Activated CD8-positive, alpha-beta memory T cell treated with anti-CD3 and anti-CD28 coated beads, Interleukin-2, amount 50 U/mL, for 1 hour (primary cell): ENCODE results near the gene SH3TC1.

ENCODE experiments used
- DNase-seq: peaks from one replicate; pipeline ENCODE4 v3.0.0-alpha.2; 2020; ENCODE audit errors: extremely low read depth

SH3TC1 gene

DNA sequence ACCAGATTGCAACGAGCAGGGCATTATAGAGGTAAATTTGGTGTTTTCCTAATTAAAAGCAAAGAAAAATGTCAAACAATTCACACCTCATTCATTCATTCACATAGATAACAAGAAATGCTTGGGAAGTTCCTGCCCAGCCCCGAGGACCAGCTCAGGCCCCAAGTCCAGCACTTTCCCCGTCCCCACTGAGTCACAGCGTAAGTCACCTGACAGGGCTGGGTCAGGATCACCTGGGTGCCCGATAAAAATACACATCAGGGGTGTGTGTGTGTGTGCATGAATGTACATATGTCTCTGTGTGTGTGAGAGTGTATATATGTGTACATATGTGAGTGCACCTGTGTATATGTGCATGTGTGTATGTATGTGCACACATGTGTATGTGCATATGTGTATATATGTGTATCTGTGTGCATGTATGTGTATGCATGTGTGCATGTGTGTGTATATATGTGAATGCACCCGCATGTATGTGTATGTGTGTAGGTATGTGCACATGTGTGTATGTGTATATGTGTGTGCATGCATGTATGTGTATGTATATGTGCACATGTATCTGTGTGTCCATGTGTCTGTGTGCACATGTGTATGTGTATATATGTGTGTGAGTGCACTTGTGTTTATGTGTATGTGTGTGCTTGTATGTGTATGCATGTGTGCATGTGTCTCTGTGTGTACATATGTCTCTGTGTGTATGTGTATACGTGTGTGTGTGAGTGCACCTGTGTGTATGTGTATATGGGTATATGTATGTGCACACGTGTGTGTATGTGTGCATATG, 18.6 kb upstream of the SH3TC1 start:
- no peak for DNase-seq

GRCh38 chr4:8181119-8181518, 18.0 kb upstream of the SH3TC1 start:
- no peak for DNase-seq

GRCh38 chr4:8181844-8182243, 17.2 kb upstream of the SH3TC1 start:
- DNase-seq, result no peak

DNA sequence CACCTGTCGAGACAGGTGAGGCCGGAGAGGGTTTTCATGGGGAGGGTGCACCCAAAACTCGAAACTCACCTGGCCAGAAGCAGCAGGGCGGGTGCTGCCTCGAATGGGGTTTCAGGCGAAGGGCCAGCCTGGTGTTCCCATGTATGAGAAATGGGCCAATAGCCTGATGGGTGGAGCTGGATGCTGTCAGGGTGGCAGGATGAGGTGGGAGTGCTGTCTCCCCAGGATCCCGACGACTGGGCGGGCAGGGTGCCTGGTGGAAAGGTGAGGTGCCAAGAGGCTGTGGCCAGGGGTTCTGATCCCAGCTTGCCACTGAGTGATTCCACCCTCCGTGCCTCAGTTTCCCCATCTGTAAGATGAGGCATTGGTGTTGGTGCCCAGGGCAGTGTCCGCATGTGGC, 16.8 kb upstream of the SH3TC1 start:
- DNase-seq, result no peak

- no peak for DNase-seq
These were observed 16.0 kb upstream of the SH3TC1 start for GRCh38 chr4:8182858-8183725.

- no peak for DNase-seq
These were observed 15.0 kb upstream of the SH3TC1 start for GRCh38 chr4:8184061-8184460.

- DNase-seq, result no peak
These were observed 13.8 kb upstream of the SH3TC1 start for GRCh38 chr4:8185295-8185694.

DNA sequence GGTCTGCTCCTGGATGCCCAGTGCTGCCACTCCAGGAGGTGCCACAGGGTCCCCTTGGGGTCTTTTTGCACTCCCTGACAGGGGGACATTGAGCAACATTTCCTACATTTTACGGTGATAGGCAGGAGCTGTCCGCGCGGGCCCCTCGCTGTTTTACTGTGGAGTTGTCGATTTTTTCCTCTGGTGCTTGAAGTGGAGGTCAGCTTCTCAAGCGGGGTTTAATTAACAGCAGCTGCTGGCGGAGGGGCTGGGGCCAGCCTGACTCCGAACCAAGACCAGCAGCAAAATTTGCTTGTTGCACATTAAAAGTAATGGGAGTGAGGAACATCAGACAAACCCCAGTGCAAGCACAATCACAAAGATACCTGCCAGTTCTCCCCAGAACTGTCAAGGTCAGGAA, 13.2 kb upstream of the SH3TC1 start:
- DNase-seq, result no peak

- DNase-seq, result no peak
These were observed 11.0 kb upstream of the SH3TC1 start for GRCh38 chr4:8188085-8188484.

DNA sequence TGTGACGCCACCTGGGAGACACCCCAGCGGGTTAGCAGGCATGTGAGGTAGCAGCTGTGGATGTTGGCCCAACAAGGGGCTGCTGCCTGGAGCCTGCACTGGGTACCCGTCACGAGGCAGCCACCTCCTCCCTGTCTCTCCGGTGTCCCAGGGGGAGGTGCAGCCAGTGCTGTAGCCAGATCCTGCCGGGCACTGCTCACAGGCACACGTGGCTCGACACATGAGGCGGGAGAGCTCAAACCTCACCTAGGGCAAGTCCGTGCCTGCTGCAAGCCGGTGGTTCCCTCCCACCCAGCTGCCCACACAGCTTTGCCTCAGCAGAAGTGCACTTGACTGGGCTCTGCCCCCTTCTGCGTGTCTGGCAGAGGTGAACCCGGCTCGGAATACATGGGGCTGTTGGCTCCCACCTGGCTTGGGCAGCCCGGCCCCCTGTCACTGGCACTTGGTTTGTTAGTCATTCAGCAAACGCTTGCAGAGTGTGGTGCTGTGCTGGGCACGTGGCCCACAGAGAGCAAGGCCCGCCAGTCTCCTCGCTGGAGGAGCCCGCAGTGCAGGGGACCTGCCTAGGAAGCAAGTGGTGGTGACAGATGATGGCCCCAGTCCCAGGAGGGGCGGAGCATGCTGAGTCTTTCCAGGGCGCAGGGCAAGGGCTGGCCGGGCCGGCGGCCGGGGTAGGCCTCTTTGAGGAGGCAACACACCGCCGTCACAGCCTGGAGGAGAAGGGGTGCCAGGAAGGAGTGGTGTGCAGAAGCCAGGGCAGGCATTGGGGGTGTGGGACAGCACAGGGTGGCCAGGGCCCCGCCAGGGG, 10.1 kb upstream of the SH3TC1 start:
- no peak for DNase-seq

DNA sequence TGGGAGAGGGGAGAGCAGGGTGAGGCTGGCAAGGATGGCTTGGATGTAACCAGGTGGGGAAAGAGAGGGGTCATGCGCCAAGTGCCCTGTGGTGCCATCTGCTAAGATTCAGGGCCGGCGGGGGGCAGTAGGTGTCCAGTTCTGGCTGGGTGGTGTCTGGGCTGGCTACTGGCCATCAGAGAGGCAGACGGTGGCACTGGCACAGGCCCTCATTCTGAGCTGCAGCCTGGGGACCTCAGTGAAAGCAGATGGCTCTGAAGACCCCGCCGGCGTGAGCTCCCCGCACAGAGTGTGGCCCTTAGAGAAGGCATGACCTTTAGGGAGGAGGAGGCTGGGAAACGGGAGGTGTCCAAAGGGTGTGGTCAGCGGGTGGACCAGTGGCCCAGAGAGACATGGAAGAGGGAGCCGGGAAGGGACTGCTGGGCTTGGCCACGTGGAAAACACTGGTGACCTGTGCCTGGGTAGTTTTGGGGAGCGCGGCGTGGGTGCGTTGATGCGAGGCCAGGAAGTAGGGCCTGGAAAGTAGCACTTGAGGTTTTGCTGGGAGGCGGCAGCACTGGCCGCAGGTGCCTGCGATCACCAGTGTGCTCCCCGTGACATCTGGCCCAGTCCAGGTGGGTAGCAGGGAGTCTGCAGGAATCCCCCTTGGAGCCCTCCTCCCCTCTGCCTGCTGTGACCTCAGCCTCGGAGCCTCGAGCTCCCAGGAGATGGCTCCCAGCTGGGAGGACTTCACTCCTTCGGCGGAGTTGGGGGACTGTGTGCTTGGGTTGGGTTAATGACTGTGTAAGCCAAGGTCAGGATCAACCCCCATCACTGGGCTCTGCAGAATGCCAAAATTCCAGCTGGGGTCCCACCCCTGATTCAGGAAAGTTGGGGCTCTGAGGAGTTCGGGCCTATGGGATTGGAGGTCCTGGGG, 9.3 kb upstream of the SH3TC1 start:
- DNase-seq, result no peak

DNA sequence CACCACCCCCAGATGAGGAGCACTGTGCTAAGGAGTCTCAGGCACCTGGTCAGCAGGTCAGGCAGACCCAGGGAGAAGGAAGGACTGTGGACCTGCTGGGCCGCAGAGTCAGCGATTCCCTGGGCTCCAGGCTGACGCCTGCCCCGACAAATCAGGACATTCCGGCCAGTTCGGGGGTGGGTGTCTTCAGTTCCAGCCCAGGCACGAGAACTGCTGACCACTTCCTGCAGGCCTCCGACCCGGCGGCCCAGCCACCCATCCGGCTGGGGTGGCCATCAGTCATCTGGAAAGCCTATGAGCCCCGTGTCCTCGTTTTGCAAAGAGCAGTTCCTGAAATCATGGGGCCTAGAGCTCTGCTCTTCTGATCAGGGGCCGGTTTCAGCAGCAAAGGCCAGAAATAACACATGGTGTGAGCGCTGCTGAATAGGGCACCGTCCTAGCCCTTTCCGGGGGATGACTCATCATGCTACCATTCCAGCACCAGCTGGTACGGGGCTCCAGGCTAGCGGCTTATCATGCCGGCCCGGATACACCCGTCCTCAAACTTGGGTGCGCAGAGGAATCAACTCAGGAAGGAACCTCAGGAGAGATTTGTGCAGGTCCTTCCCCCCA, 7.8 kb upstream of the SH3TC1 start:
- no peak for DNase-seq

DNA sequence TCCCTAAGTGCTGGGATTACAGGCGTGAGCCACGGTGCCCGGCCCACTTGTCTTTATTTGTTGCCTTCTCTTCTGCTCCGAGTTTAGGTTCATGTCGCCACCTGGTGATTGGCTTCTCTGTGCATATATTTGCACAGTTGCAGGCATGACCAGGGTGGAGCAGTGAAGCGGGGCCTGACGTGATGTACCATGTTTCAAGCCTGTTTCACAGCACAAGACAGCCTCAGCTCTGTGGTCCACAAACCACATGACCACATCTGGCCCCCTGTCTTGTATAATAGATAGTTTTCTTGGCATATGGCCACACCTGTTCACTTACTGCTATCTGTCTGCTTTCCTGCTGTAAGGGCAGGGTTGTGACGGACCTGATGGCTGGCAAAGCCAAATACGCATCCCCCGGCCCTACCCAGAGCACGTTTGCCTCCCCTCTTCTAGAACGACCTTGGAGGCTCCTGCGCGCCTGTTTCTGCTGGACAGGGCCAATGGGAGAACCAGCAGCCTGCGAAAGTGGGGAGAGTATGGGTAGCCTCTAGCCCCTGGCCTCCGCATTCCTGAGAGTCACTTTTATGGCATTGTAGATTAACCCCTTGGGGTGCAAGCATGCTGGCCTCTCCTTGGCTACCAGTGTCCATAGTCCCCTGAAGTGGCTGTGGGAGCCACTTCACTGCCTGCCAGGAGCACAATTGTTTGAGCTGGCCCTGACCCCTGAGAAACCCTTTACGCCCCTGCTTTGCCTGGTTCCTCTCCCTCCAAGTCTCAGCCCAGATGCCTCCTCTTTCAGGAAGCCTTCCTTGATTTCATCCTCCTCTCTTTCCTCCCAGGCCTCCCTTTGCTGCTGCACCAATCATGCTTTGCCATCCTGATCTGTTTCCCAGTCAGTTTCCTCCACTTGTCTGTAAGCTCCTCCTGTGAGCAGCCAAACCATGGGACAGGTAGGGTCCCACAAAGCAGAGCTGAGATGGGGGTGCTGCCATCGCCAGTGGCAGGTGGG, 6.0 kb upstream of the SH3TC1 start:
- DNase-seq, result no peak

DNA sequence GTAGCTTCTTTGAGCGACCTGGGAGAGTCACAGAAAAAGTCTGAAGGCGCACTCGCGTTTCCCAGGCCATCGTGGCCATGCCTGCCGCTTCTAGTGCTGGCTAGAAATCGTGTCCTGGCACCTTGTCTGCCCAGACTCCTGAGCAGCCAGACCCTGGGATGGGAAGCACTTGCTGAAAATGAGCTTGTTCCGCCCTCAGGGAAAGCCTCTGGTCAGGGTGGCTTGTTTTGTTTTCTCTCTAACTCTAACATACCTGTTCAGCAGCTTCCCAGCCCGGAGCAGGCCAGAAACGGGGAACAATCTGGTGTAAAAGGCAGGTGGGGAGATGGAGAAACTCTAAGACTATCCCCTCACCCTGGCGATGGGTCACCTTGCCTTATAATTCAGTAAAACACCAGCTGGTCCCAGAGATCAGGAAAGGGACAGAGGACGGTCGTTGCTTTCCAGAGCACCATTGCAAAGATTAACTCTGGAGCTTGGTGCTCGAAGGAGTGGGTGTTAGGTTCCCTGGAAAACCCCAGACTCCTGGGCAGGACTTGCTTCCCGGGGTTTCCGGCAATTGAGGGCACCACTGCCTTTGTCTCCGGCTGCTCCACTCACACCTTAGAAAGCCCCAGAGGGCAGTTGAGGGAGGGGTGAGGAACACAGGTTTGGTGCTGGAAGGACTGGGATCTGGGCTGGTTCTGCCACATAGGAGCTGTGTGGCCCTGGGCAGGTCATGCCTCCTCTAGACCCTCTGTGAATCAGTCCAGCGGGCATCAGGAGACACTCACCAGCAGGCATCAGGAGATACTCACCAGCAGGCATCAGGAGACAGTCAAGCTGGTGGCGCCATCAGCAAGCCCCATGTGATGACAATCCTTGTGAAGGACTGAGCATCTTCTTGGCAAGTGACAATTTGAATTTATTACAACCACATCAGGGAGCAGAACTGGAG, 4.5 kb upstream of the SH3TC1 start:
- no peak for DNase-seq

GRCh38 chr4:8195431-8195830, 3.7 kb upstream of the SH3TC1 start:
- no peak for DNase-seq

DNA sequence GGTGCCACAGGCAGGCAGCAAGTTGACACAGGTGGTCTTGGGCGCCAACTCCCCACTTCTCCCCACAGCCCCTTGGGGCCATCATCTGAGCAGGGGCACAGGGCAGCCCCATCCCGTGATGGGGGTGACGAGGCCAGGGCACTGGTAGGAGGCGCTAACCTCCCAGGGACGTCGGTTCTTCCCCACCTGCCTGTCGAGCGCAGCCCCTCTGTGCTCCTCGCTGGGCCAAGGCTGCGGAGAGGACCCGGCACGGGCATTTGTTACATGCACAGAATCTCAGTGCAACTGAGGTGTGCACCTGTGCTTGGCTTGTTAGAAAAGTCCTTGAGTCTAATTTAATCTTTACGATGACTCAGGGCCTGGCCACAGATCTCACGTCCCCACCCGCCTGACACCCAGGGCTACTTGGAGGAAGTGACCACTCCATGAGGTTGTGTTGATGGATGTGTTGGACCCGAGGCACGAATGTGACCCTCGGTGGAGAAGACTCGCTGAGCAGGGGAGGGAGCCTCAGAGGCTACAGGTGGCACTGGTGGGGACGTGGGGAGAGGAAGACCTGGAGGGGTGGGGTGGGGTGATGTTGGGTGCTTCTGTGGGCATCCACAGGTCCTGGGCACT, 3.1 kb upstream of the SH3TC1 start:
- no peak for DNase-seq

GRCh38 chr4:8197521-8197920, 1.6 kb upstream of the SH3TC1 start:
- no peak for DNase-seq
